Prostate gland (tissue), 2 donors: ENCODE results near the gene SERINC4. TPM values are rescaled to one million over a fixed set of nuclear protein-coding genes. Genes with fewer than 3 reads are reported as not detected.
"Not testable (repeated sequence)": the region's sequence is repeated elsewhere in the genome, so short reads cannot be mapped to it uniquely, and the experiment has no call there.

Experiments
- DNase-seq: peaks from one replicate; pipeline ENCODE4 v3.0.0-alpha.2; 2019; ENCODE audit warnings: low spot score
- H3K27ac ChIP-seq, 2 donors: fragments of 200-600 bp; sonication (generic); 2 replicates each; pipeline ENCODE4 v1.5.1; 2017 to 2019
- H3K27me3 ChIP-seq: fragments of 200-600 bp; sonication (generic); replicated peaks from 2 replicates; pipeline ENCODE4 v1.5.1; 2019; ENCODE audit not compliant: insufficient read depth
- H3K36me3 ChIP-seq, 2 donors: fragments of 200-600 bp; sonication (generic); 1 replicate in 1 of 2; 2 replicates in 1 of 2; pipeline versions ENCODE4 v1.5.1 to v1.8.1; 2017 to 2019
- H3K4me1 ChIP-seq: fragments of 200-600 bp; sonication (generic); replicated peaks from 2 replicates; pipeline ENCODE4 v1.5.1; 2019
- H3K4me3 ChIP-seq, 2 donors: fragments of 200-600 bp; sonication (generic); 2 replicates each; pipeline ENCODE4 v1.5.1; 2017 to 2019
- H3K9me3 ChIP-seq: fragments of 200-600 bp; sonication (generic); 2 replicates; pipeline ENCODE4 v1.5.1; 2017
- POLR2A ChIP-seq: fragments of 450-650 bp; IDR thresholded peaks from one replicate; pipeline ENCODE4 v1.6.1; 2016; ENCODE audit warnings: antibody characterized with exemption, mild to moderate bottlenecking
- POLR2AphosphoS5 ChIP-seq: sonication (generic); formaldehyde crosslinking; IDR thresholded peaks from one replicate; pipeline ENCODE4 v1.6.1; 2017; ENCODE audit warnings: antibody characterized with exemption
- WGBS: methylation state at CpG from one replicate; pipeline ENCODE4 v1.1.5; 2018; 5-methylcytosine and 5-hydroxymethylcytosine counted together
- intact Hi-C: fragments of 100-400 bp; cut with DNase I; formaldehyde crosslinking; loops from one replicate; pipeline ENCODE4 v1.14.2; 2022
- microRNA counts, 2 donors: library from miRNA; unstranded; fragments of <30 nt; microRNA quantifications; one replicate each; lab custom pipeline; 2016 to 2017
- microRNA-seq: library from miRNA; unstranded; fragments of <30 nt; microRNA quantifications from one replicate; pipeline ENCODE4, GENCODE V29; 2016
- small RNA-seq, 2 donors: library from RNA; depleted of rRNA; stranded (forward); fragments of <200 nt; gene quantifications; one replicate each; pipeline ENCODE3, GENCODE V24; 2016
- total RNA-seq, 2 donors: library from RNA; depleted of rRNA; stranded (reverse); fragments of >200 nt; gene quantifications; one replicate each; pipeline ENCODE4 v1.1.0, GENCODE V29; 2016
- TF ChIP-seq, protein P1 (sequence below), 4 experiments: fragments of 200-600 bp in 2 of 4; fragments of 450-650 bp in 2 of 4; sonication (generic) in 2 of 4; IDR thresholded peaks; 1 replicate in 3 of 4; 2 replicates in 1 of 4; pipeline ENCODE4 v1.5.1; 2016 to 2019; ENCODE audit warnings: antibody characterized with exemption in 4 of 4, mild to moderate bottlenecking in 2 of 4, moderate library complexity in 2 of 4

Gene SERINC4
- total RNA-seq, 2 donors from 2014 or later = 3.9 TPM; not detected in 1

DNA sequence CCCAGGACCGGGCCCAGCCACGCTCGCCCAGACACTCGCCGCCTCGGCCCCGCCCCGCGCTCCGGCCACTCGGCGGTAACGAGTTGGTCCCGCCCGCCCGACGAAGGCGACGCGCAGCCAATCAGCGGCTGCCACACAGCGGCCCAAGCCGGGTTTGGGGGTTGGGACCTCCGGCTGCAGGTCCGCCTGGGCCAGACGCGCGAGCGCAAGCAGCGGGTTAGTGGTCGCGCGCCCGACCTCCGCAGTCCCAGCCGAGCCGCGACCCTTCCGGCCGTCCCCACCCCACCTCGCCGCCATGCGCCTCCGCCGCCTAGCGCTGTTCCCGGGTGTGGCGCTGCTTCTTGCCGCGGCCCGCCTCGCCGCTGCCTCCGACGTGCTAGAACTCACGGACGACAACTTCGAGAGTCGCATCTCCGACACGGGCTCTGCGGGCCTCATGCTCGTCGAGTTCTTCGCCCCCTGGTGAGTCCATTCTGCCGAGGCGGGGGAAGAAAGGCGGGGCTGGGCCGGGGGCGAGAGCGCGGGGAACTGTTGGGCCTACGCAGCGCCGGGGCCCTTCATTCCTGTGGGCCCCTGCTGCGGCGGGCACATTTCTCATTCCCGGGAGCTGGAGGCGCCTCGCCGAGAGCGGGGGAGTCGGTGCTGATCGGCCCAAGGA, 53.6 kb downstream of the SERINC4 start, which contains the start of gene PDIA3:
Gene PDIA3, plus strand, starts transcription at position 194 of the 658 bp plus-strand sequence. Its CDS starts 102 bp downstream, at position 296.
- DNase-seq = peak; percentile 93
- intact Hi-C loops, H3K36me3 ChIP-seq, H3K4me1 ChIP-seq, H3K9me3 ChIP-seq, H3K27me3 ChIP-seq: not testable (repeated sequence)
- Histone ChIP-seq H3K27ac (peak within 1 kb of the TSS; percentile 94 to 96), H3K4me3 (peak within 1 kb of the TSS; percentile 84 to 90)
- TF ChIP-seq, protein P1, sequence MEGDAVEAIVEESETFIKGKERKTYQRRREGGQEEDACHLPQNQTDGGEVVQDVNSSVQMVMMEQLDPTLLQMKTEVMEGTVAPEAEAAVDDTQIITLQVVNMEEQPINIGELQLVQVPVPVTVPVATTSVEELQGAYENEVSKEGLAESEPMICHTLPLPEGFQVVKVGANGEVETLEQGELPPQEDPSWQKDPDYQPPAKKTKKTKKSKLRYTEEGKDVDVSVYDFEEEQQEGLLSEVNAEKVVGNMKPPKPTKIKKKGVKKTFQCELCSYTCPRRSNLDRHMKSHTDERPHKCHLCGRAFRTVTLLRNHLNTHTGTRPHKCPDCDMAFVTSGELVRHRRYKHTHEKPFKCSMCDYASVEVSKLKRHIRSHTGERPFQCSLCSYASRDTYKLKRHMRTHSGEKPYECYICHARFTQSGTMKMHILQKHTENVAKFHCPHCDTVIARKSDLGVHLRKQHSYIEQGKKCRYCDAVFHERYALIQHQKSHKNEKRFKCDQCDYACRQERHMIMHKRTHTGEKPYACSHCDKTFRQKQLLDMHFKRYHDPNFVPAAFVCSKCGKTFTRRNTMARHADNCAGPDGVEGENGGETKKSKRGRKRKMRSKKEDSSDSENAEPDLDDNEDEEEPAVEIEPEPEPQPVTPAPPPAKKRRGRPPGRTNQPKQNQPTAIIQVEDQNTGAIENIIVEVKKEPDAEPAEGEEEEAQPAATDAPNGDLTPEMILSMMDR (IDR thresholded peaks at IDR 0.05) = peak in 2 of 4 experiments; percentile 19 to 43
- TF ChIP-seq POLR2A (peak; percentile 98), POLR2AphosphoS5 (peak; percentile 87)
- under 1% methylated on average over 64 of the region's 84 CpGs for WGBS

MicroRNAs within 50 kb of the gene (microRNA counts, 767-probe panel; counts per million panel counts)
- 0 to 431 counts per million in 2 donors for microRNA hsa-miR-1282 (lab: Ali Mortazavi, UCI)

Small RNA genes within 50 kb of the gene (microRNA-seq; reads per million reads assigned to microRNA genes)
- not detected for gene MIR1282

Small RNA genes within 50 kb of the gene (small RNA-seq; reads per million reads assigned to genes)
- gene MIR1282 = 0 reads per million in 2 donors

Other genes starting within 250 kb of the SERINC4 start
- 10 to 100 TPM; 19.0 to 58.4 TPM for gene PPIP5K1, start 210.0 kb downstream of the SERINC4 start, total RNA-seq
- 10 to 100 TPM in 1 of 2 donors, 1 to 10 TPM in 1; 3.5 to 18.9 TPM for gene CKMT1B, start 206.2 kb downstream of the SERINC4 start, total RNA-seq
- 1 to 10 TPM; 1.3 to 3.5 TPM for gene STRC, start 181.4 kb downstream of the SERINC4 start, total RNA-seq
- gene CATSPER2, start 151.4 kb downstream of the SERINC4 start, total RNA-seq = 10 to 100 TPM in 1 of 2 donors, 1 to 10 TPM in 1; 3.5 to 10.1 TPM
- gene CKMT1A, start 106.4 kb downstream of the SERINC4 start, total RNA-seq = 1 to 10 TPM; 4.6 to 4.8 TPM
- gene PDIA3, start 53.8 kb downstream of the SERINC4 start, total RNA-seq = 100 to 1,000 TPM; 172 to 432 TPM
- gene ELL3, start 23.3 kb downstream of the SERINC4 start, total RNA-seq = 1 to 10 TPM; 4.7 to 7.7 TPM
- 1,000 to 10,000 TPM in 1 of 2 donors, 100 to 1,000 TPM in 1; 966 to 1,595 TPM for gene SERF2, start 7.9 kb downstream of the SERINC4 start, total RNA-seq
- 10 to 100 TPM; 10.9 to 19.9 TPM for gene HYPK, start 379 bp upstream of the SERINC4 start, total RNA-seq
- gene MFAP1, start 24.5 kb upstream of the SERINC4 start, total RNA-seq = 10 to 100 TPM; 19.3 to 27.5 TPM
- gene WDR76, start 26.8 kb upstream of the SERINC4 start, total RNA-seq = 1 to 10 TPM; 2.7 to 4.9 TPM